ENCODE results near the gene DCANP1. TPM values are rescaled to one million over a fixed set of nuclear protein-coding genes. Genes with fewer than 3 reads are reported as not detected.

The DCANP1 gene
- total and polyA plus RNA-seq, 2 donors (not counting 1 experiment from before 2014, with no cell fraction given), result not detected

DNA sequence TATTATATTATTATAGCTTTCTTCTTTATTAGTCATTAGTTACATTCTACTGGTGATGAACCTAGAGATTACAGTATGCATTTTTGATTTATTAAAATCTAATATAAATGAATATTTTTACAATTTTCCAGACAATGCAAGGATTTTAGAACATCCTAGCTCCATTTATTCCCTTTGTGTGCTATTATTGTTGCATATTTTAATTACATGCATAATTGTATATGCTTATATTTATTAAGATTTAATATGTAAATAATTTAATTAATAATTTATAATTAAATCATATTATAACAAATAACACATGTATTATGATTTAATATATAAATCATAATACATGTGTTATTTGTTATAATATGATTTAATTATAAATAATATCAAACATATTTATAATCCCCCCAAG is 24.7 kb downstream of the DCANP1 start:
- Histone ChIP-seq H3K4me2 (ENCODE audit: extremely low read depth, insufficient read depth, low read length) (no peak overlapping the region), H3K27ac (ENCODE audit: insufficient read depth, low read length) (no peak overlapping the region), H2AFZ (ENCODE audit: low read length) (no peak overlapping the region), H3K27me3 (ENCODE audit: control insufficient read depth, insufficient read depth, low read length) (no peaks in the 10 kb centered on the region), H3K4me1 (ENCODE audit: control insufficient read depth, extremely low read depth, insufficient read depth, low read length) (no peaks in the 10 kb centered on the region), H3K9me3 (ENCODE audit: control insufficient read depth, insufficient read depth, low read depth, low read length) (no peaks in the 10 kb centered on the region), H3K79me2 (ENCODE audit: control insufficient read depth, insufficient read depth, low read length) (no peaks in the 10 kb centered on the region), H3K36me3 (ENCODE audit: control insufficient read depth, insufficient read depth, low read length) (no peaks in the 10 kb centered on the region), H4K20me1 (ENCODE audit: control insufficient read depth, extremely low read depth, insufficient read depth, low read length) (no peaks in the 10 kb centered on the region), H3K9ac (ENCODE audit: insufficient read depth, low read length) (no peak overlapping the region), H3K4me3 (replicated peaks in 1 of 4; ENCODE audit: control extremely low read depth in 1 of 4, insufficient read depth in 1 of 4, low read depth in 3 of 4, low read length in 4 of 4) (no peak overlapping the region)
- DNase-seq (ENCODE audit: low read depth in 2 of 2), result no peak
- TF ChIP-seq, protein P1, sequence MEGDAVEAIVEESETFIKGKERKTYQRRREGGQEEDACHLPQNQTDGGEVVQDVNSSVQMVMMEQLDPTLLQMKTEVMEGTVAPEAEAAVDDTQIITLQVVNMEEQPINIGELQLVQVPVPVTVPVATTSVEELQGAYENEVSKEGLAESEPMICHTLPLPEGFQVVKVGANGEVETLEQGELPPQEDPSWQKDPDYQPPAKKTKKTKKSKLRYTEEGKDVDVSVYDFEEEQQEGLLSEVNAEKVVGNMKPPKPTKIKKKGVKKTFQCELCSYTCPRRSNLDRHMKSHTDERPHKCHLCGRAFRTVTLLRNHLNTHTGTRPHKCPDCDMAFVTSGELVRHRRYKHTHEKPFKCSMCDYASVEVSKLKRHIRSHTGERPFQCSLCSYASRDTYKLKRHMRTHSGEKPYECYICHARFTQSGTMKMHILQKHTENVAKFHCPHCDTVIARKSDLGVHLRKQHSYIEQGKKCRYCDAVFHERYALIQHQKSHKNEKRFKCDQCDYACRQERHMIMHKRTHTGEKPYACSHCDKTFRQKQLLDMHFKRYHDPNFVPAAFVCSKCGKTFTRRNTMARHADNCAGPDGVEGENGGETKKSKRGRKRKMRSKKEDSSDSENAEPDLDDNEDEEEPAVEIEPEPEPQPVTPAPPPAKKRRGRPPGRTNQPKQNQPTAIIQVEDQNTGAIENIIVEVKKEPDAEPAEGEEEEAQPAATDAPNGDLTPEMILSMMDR (conservative IDR thresholded peaks at IDR 0.05 in 1 of 2, IDR thresholded peaks at IDR 0.05 in 1 of 2; ENCODE audit: low read depth in 1 of 2, low read length in 2 of 2), result no peak
- no peak for TF ChIP-seq EZH2 (IDR thresholded peaks at IDR 0.05; ENCODE audit: low read length, missing control alignments)

DNA sequence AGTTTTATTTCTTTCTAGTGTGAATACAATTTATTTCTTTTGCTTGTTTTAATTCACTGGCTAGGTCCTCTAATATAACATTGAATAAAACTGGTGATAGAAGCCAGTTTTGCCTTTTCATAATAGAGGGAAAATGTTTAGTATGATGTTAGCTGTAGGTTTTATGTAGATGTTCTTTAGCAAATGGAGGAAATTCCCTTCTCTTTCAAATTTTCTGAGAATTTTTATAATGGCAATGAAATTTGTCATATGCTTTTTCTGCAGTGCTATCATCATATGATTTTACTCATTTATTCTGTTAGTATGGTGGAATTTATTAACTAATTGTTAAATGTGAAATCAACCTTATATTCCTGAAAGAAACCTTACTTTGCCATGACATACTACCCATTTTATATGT is 30.1 kb downstream of the DCANP1 start:
- DNase-seq (ENCODE audit: low read depth in 2 of 2), result no peak
- Histone ChIP-seq H3K9ac (ENCODE audit: insufficient read depth, low read length) (no peak overlapping the region), H3K27me3 (ENCODE audit: control insufficient read depth, insufficient read depth, low read length) (no peaks in the 10 kb centered on the region), H4K20me1 (ENCODE audit: control insufficient read depth, extremely low read depth, insufficient read depth, low read length) (no peaks in the 10 kb centered on the region), H3K4me3 (replicated peaks in 1 of 4; ENCODE audit: control extremely low read depth in 1 of 4, insufficient read depth in 1 of 4, low read depth in 3 of 4, low read length in 4 of 4) (no peak overlapping the region), H3K4me2 (ENCODE audit: extremely low read depth, insufficient read depth, low read length) (no peak overlapping the region), H3K4me1 (ENCODE audit: control insufficient read depth, extremely low read depth, insufficient read depth, low read length) (no peaks in the 10 kb centered on the region), H3K36me3 (ENCODE audit: control insufficient read depth, insufficient read depth, low read length) (no peaks in the 10 kb centered on the region), H2AFZ (ENCODE audit: low read length) (no peak overlapping the region), H3K79me2 (ENCODE audit: control insufficient read depth, insufficient read depth, low read length) (no peaks in the 10 kb centered on the region), H3K27ac (ENCODE audit: insufficient read depth, low read length) (no peak overlapping the region), H3K9me3 (ENCODE audit: control insufficient read depth, insufficient read depth, low read depth, low read length) (no peaks in the 10 kb centered on the region)
- TF ChIP-seq, protein P1 (conservative IDR thresholded peaks at IDR 0.05 in 1 of 2, IDR thresholded peaks at IDR 0.05 in 1 of 2; ENCODE audit: low read depth in 1 of 2, low read length in 2 of 2), result no peak

DNA sequence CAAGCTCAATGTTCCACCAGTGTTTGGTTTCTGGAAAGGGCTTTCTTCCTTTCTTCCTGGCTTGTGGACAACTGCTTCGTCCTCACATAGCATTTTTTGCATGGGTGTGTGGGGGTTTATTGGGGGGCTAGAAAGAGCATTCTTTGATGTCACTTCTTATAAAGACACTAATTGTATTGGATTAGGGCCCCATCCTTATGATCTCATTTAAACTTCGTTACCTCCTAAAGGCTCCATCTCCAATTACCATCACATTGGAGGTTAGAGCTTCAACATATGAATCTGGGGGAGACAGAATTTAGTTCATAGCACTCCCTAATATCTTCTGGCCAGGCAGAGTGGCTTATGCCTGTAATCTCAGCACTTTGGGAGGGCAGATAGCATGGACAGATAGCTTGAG is 42.1 kb downstream of the DCANP1 start:
- Histone ChIP-seq H3K4me3 (replicated peaks in 1 of 4; ENCODE audit: control extremely low read depth in 1 of 4, insufficient read depth in 1 of 4, low read depth in 3 of 4, low read length in 4 of 4) (no peak overlapping the region), H3K79me2 (ENCODE audit: control insufficient read depth, insufficient read depth, low read length) (no peaks in the 10 kb centered on the region), H3K9me3 (ENCODE audit: control insufficient read depth, insufficient read depth, low read depth, low read length) (no peaks in the 10 kb centered on the region), H4K20me1 (ENCODE audit: control insufficient read depth, extremely low read depth, insufficient read depth, low read length) (no peaks in the 10 kb centered on the region), H3K27me3 (ENCODE audit: control insufficient read depth, insufficient read depth, low read length) (no peaks in the 10 kb centered on the region), H3K9ac (ENCODE audit: insufficient read depth, low read length) (no peak overlapping the region), H2AFZ (ENCODE audit: low read length) (no peak overlapping the region), H3K4me2 (ENCODE audit: extremely low read depth, insufficient read depth, low read length) (no peak overlapping the region), H3K36me3 (ENCODE audit: control insufficient read depth, insufficient read depth, low read length) (no peaks in the 10 kb centered on the region), H3K4me1 (ENCODE audit: control insufficient read depth, extremely low read depth, insufficient read depth, low read length) (no peaks in the 10 kb centered on the region), H3K27ac (ENCODE audit: insufficient read depth, low read length) (no peak overlapping the region)
- DNase-seq (ENCODE audit: low read depth in 2 of 2), result no peak
- TF ChIP-seq, protein P1 (conservative IDR thresholded peaks at IDR 0.05 in 1 of 2, IDR thresholded peaks at IDR 0.05 in 1 of 2; ENCODE audit: low read depth in 1 of 2, low read length in 2 of 2), result no peak
- no peak for TF ChIP-seq EZH2 (IDR thresholded peaks at IDR 0.05; ENCODE audit: low read length, missing control alignments)

Data from fibroblast of lung (primary cell).